Endothelial cell of umbilical vein (primary cell): ENCODE results near the gene CC2D2B. TPM values are rescaled to one million over a fixed set of nuclear protein-coding genes. Genes with fewer than 3 reads are reported as not detected.

ENCODE experiments used
- BruUV-seq: library from RNA; stranded (reverse); fragments of 400-500 nt; replicated peaks from 2 replicates; lab custom pipeline; 2021; lab: Mats Ljungman, UMichigan
- CTCF ChIA-PET: fragments of 300-600, 350-600 bp; sonication (Branson Sonifier 250); formaldehyde crosslinking; loops from one replicate; lab custom pipeline; 2021; ENCODE audit warnings: antibody characterized with exemption, inconsistent platforms; lab: Charles Lee
- POLR2A ChIA-PET: fragments of 300-600, 350-600 bp; sonication (Branson Sonifier 250); formaldehyde crosslinking; loops from one replicate; lab custom pipeline; 2021; ENCODE audit warnings: antibody characterized with exemption, inconsistent platforms; lab: Charles Lee
- DNase-seq: peaks from one replicate; pipeline ENCODE4 v3.0.0-alpha.2; 2011; ENCODE audit warnings: low read depth, low spot score
- FAIRE-seq: peaks from 2 replicates; lab custom pipeline; 2011; peaks lifted over from hg19 to GRCh38; lab: Jason Lieb, UNC
- H2AFZ ChIP-seq: 2 replicates; pipeline ENCODE4 v1.6.0; 2012; ENCODE audit warnings: low read depth, low read length, control low read depth, inconsistent platforms
- H3K27ac ChIP-seq: 2 replicates; pipeline ENCODE4 v1.5.1; 2011; ENCODE audit warnings: low read depth, mild to moderate bottlenecking, control low read depth, low read length, moderate library complexity; ENCODE audit not compliant: insufficient read depth
- H3K27me3 ChIP-seq, 2 experiments: 2 replicates each; pipeline versions ENCODE4 v1.6.0 to v1.6.1; 2011; ENCODE audit warnings: low read length in 2 of 2, mixed read lengths in 1 of 2; ENCODE audit not compliant: control insufficient read depth in 2 of 2, insufficient read depth in 2 of 2
- H3K36me3 ChIP-seq, 2 experiments: 2 replicates in 1 of 2; 3 replicates in 1 of 2; pipeline ENCODE4 v1.5.1; 2011; ENCODE audit warnings: low read length in 2 of 2, mild to moderate bottlenecking in 1 of 2, moderate library complexity in 1 of 2; ENCODE audit not compliant: control insufficient read depth in 2 of 2, insufficient read depth in 2 of 2; ENCODE audit errors: extremely low read depth in 1 of 2
- H3K4me1 ChIP-seq: 3 replicates; pipeline ENCODE4 v1.5.1; 2011; ENCODE audit warnings: mild to moderate bottlenecking, low read length; ENCODE audit not compliant: control insufficient read depth, insufficient read depth; ENCODE audit errors: extremely low read depth
- H3K4me2 ChIP-seq: 2 replicates; pipeline ENCODE4 v1.6.1; 2011; ENCODE audit warnings: low read length, control low read depth, mixed read lengths; ENCODE audit not compliant: insufficient read depth
- H3K4me3 ChIP-seq, 3 experiments: fragments of 200-600 bp in 1 of 3; sonication (generic), shearing (Covaris generic) in 1 of 3; replicated peaks in 1 of 3; 2 replicates each; pipeline ENCODE4 v1.5.1; 2011 to 2016; ENCODE audit warnings: control low read depth in 3 of 3, low read length in 3 of 3, mild to moderate bottlenecking in 2 of 3, inconsistent platforms in 1 of 3, low read depth in 1 of 3, moderate library complexity in 1 of 3; ENCODE audit not compliant: insufficient read depth in 1 of 3
- H3K79me2 ChIP-seq: 2 replicates; pipeline ENCODE4 v1.6.0; 2012; ENCODE audit warnings: low read length, inconsistent platforms; ENCODE audit not compliant: control insufficient read depth, insufficient read depth
- H3K9ac ChIP-seq: replicated peaks from 2 replicates; pipeline ENCODE3; 2011; ENCODE audit warnings: low read length, control low read depth; ENCODE audit not compliant: insufficient read depth; ENCODE audit errors: extremely low read depth
- H3K9me1 ChIP-seq: replicated peaks from 3 replicates; pipeline ENCODE4 v1.6.0; 2011; ENCODE audit warnings: mild to moderate bottlenecking, low read length; ENCODE audit not compliant: control insufficient read depth, insufficient read depth; ENCODE audit errors: extremely low read depth
- H3K9me3 ChIP-seq: replicated peaks from 2 replicates; pipeline ENCODE4 v1.5.1; 2012; ENCODE audit warnings: low read length, inconsistent platforms; ENCODE audit not compliant: control insufficient read depth, insufficient read depth
- H4K20me1 ChIP-seq: replicated peaks from 2 replicates; pipeline ENCODE3; 2011; ENCODE audit warnings: mild to moderate bottlenecking, low read length; ENCODE audit not compliant: control insufficient read depth, insufficient read depth; ENCODE audit errors: extremely low read depth
- EZH2 ChIP-seq: IDR thresholded peaks from 2 replicates; pipeline ENCODE4 v1.6.1; 2012; ENCODE audit warnings: borderline replicate concordance, low read depth, mild to moderate bottlenecking, moderate library complexity, low read length, inconsistent platforms; ENCODE audit not compliant: severe bottlenecking
- FOS ChIP-seq: IDR thresholded peaks from 2 replicates; pipeline ENCODE4 v1.6.1; 2011; ENCODE audit warnings: mild to moderate bottlenecking, low read length, moderate library complexity, borderline replicate concordance; ENCODE audit not compliant: insufficient read depth
- GATA2 ChIP-seq: IDR thresholded peaks from 2 replicates; pipeline ENCODE4 v1.7.0; 2011; ENCODE audit warnings: low read depth, mild to moderate bottlenecking, moderate library complexity, mixed read lengths, low read length; ENCODE audit not compliant: insufficient read length, insufficient read depth
- JUN ChIP-seq: IDR thresholded peaks from 2 replicates; pipeline ENCODE4 v1.6.1; 2011; ENCODE audit warnings: borderline replicate concordance, low read depth; ENCODE audit not compliant: insufficient read length, insufficient read depth
- MYC ChIP-seq: IDR thresholded peaks from one replicate; pipeline ENCODE4 v1.6.1; 2011; ENCODE audit warnings: mild to moderate bottlenecking, low read depth, low read length
- POLR2A ChIP-seq: IDR thresholded peaks from 2 replicates; pipeline ENCODE4 v1.6.1; 2012; ENCODE audit warnings: low read depth, mild to moderate bottlenecking, control low read depth, low read length
- POLR2AphosphoS5 ChIP-seq: IDR thresholded peaks from 2 replicates; pipeline ENCODE4 v1.6.1; 2012; ENCODE audit warnings: low read depth, mild to moderate bottlenecking, control low read depth, low read length, moderate library complexity; ENCODE audit not compliant: insufficient read depth
- dilution Hi-C: fragments of 300-500 bp; cut with MboI; formaldehyde crosslinking; loops from one replicate; pipeline ENCODE4 v1.15.0; 2019; ENCODE audit warnings: low sequenced_read_pairs; ENCODE audit not compliant: extremely low pct_ligation_motif_present
- intact Hi-C: fragments of 100-400 bp; cut with micrococcal nuclease; formaldehyde crosslinking; loops from one replicate; pipeline ENCODE4 v1.10.0; 2022
- polyA plus RNA-seq, 4 experiments: library from polyadenylated mRNA; depleted of rRNA in 3 of 4; stranded (reverse) in 3 of 4; unstranded in 1 of 4; fragments of >200 nt; gene quantifications; 2 replicates each; pipeline versions ENCODE4 v1.2.1 to v1.2.3, GENCODE V29; 2011 to 2012; ENCODE audit warnings: missing spikeins in 1 of 4
- total RNA-seq: library from RNA; stranded (reverse); gene quantifications from 2 replicates; pipeline ENCODE4 v1.2.3, GENCODE V29; 2021
- TF ChIP-seq, protein P1 (sequence below), 2 donors: IDR thresholded peaks; 1 replicate in 1 of 2; 2 replicates in 1 of 2; pipeline ENCODE4 v1.5.1; 2011; ENCODE audit warnings: low read length in 2 of 2, mild to moderate bottlenecking in 2 of 2, moderate library complexity in 2 of 2, control low read depth in 1 of 2, inconsistent platforms in 1 of 2, low read depth in 1 of 2; ENCODE audit not compliant: insufficient read depth in 1 of 2; ENCODE audit errors: extremely low read depth in 1 of 2
- TF ChIP-seq, protein P2 (sequence below): IDR thresholded peaks from 2 replicates; pipeline ENCODE4 v1.6.1; 2011; ENCODE audit not compliant: insufficient read depth, insufficient read length

Gene CC2D2B
- total and polyA plus RNA-seq, 2 donors (not counting 3 experiments of a cell fraction or from before 2014, with no cell fraction given), result 0.21 to 1.2 TPM

DNA sequence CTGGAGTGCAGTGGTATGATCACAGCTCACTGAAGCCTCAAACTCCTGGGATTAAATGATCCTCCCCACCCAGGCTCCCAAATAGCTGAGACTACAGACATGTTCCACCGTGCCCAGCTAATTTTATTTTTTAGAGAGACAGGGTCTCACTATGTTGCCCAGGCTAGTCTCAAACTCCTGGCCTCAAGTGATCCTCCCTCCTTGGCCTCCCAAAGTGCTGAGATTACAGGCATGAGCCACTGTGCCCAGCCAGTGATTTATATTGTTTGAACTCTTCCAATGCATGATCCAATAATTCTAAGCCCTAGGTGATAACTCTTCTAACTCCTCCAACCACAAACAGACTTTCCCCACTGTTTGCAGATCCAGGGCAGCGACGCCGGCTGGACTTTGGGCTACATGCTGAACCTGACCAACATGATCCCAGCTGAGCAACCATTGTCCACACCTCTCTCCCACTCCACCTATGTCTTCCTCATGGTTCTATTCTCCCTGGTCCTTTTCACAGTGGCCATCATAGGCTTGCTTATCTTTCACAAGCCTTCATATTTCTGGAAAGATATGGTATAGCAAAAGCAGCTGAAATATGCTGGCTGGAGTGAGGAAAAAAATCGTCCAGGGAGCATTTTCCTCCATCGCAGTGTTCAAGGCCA lies 41.8 kb upstream of the CC2D2B start:
- TF ChIP-seq FOS (no peak), MYC (no peak), POLR2AphosphoS5 (no peak), POLR2A (no peak), JUN (no peak), GATA2 (no peak), EZH2 (no peak)
- TF ChIP-seq, protein P1, sequence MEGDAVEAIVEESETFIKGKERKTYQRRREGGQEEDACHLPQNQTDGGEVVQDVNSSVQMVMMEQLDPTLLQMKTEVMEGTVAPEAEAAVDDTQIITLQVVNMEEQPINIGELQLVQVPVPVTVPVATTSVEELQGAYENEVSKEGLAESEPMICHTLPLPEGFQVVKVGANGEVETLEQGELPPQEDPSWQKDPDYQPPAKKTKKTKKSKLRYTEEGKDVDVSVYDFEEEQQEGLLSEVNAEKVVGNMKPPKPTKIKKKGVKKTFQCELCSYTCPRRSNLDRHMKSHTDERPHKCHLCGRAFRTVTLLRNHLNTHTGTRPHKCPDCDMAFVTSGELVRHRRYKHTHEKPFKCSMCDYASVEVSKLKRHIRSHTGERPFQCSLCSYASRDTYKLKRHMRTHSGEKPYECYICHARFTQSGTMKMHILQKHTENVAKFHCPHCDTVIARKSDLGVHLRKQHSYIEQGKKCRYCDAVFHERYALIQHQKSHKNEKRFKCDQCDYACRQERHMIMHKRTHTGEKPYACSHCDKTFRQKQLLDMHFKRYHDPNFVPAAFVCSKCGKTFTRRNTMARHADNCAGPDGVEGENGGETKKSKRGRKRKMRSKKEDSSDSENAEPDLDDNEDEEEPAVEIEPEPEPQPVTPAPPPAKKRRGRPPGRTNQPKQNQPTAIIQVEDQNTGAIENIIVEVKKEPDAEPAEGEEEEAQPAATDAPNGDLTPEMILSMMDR (IDR thresholded peaks at IDR 0.05; ENCODE audit: extremely low read depth in 1 of 2, insufficient read depth in 1 of 2, low read depth in 1 of 2, low read length in 2 of 2), result no peak
- TF ChIP-seq, protein P2, sequence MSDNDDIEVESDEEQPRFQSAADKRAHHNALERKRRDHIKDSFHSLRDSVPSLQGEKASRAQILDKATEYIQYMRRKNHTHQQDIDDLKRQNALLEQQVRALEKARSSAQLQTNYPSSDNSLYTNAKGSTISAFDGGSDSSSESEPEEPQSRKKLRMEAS, result no peak
- Histone ChIP-seq H3K9me3 (no peaks in the 10 kb centered on the region), H3K4me2 (no peak overlapping the region), H3K79me2 (no peaks in the 10 kb centered on the region), H4K20me1 (no peaks in the 10 kb centered on the region), H2AFZ (no peak overlapping the region), H3K9me1 (no peaks in the 10 kb centered on the region), H3K27ac (no peak overlapping the region), H3K27me3 (no peaks in the 10 kb centered on the region), H3K36me3 (peaks cover 0 to 3% of the 10 kb centered on the region in 2 experiments), H3K4me3 (no peak overlapping the region), H3K4me1 (no peaks in the 10 kb centered on the region), H3K9ac (no peak overlapping the region)
- dilution Hi-C loops (no loop called here), intact Hi-C loops (loop anchor here (1.0 kb wide), 3 partner anchors 24 to 210 kb away; partner anchors contain the start of gene ALDH18A1)
- BruUV-seq, result no TSS peak
- ChIA-PET POLR2A (interaction anchor here (1.0 kb wide), 1 partner anchor 172 kb away, joined by 3 read pairs; the partner anchor contains the start of gene TCTN3), CTCF (interaction anchor here (0.9 to 8.5 kb wide), 25 partner anchors 8 to 492 kb away, joined by 3 to 162 read pairs (median 5); partner anchors contain the start of gene TCTN3)
- DNase-seq, result no peak
- no peak for FAIRE-seq
